DOHH2 (cell line): Measurements from ENCODE around the gene FAM193A.

Experiments
- H3F3A ChIP-seq: fragments of 200-600 bp; sonication (generic), shearing (Covaris generic); 2 replicates; pipeline ENCODE4 v1.6.0; 2016; ENCODE audit warnings: antibody characterized with exemption, mild to moderate bottlenecking; ENCODE audit not compliant: control insufficient read depth, insufficient read depth
- H3K27ac ChIP-seq: fragments of 200-600 bp; sonication (generic); 2 replicates; pipeline ENCODE4 v1.5.1; 2014; ENCODE audit warnings: low read depth, mild to moderate bottlenecking, low read length, moderate library complexity
- H3K27me3 ChIP-seq: fragments of 200-600 bp; sonication (generic); 2 replicates; pipeline ENCODE4 v1.6.1; 2014; ENCODE audit warnings: mild to moderate bottlenecking, low read length, mixed read lengths; ENCODE audit not compliant: control insufficient read depth
- H3K36me3 ChIP-seq: fragments of 200-600 bp; sonication (generic); 2 replicates; pipeline ENCODE4 v1.6.1; 2014; ENCODE audit warnings: mild to moderate bottlenecking, low read length, moderate library complexity, mixed read lengths; ENCODE audit not compliant: control insufficient read depth
- H3K4me1 ChIP-seq: fragments of 200-600 bp; sonication (generic); 2 replicates; pipeline ENCODE4 v1.6.1; 2014; ENCODE audit warnings: mild to moderate bottlenecking, low read length, mixed read lengths; ENCODE audit not compliant: control insufficient read depth
- H3K4me2 ChIP-seq: fragments of 200-600 bp; sonication (generic); 2 replicates; pipeline ENCODE4 v1.6.0; 2014; ENCODE audit warnings: mild to moderate bottlenecking, low read length, moderate library complexity
- H3K4me3 ChIP-seq: fragments of 200-600 bp; sonication (generic); 2 replicates; pipeline ENCODE4 v1.5.1; 2014; ENCODE audit warnings: mild to moderate bottlenecking, low read length, mixed read lengths
- H3K79me2 ChIP-seq: fragments of 200-600 bp; sonication (generic); 2 replicates; pipeline ENCODE4 v1.6.1; 2014; ENCODE audit warnings: mild to moderate bottlenecking, low read length, mixed read lengths; ENCODE audit not compliant: control insufficient read depth
- H3K9me2 ChIP-seq: fragments of 200-600 bp; sonication (generic); replicated peaks from 2 replicates; pipeline ENCODE4 v1.6.1; 2014; ENCODE audit warnings: mild to moderate bottlenecking, low read length, mixed read lengths; ENCODE audit not compliant: control insufficient read depth
- H3K9me3 ChIP-seq: fragments of 200-600 bp; sonication (generic); 2 replicates; pipeline ENCODE4 v1.6.1; 2014; ENCODE audit warnings: antibody characterized with exemption, low read length, mixed read lengths; ENCODE audit not compliant: control insufficient read depth, insufficient read depth
- H4K20me1 ChIP-seq: fragments of 200-600 bp; sonication (generic); 2 replicates; pipeline ENCODE4 v1.6.0; 2014; ENCODE audit warnings: low read depth, mild to moderate bottlenecking, antibody characterized with exemption, low read length, moderate library complexity; ENCODE audit not compliant: control insufficient read depth, insufficient read depth
- CTCF ChIP-seq: fragments of 200-600 bp; sonication (generic); IDR thresholded peaks from one replicate; pipeline ENCODE4 v1.5.1; 2014; ENCODE audit warnings: antibody characterized with exemption, mild to moderate bottlenecking, low read depth, low read length; ENCODE audit not compliant: poor library complexity, severe bottlenecking
- EZH2phosphoT487 ChIP-seq: fragments of 200-600 bp; sonication (generic); IDR thresholded peaks from 2 replicates; pipeline ENCODE4 v1.6.1; 2017; ENCODE audit warnings: borderline replicate concordance, mild to moderate bottlenecking, antibody characterized with exemption, low read length, moderate library complexity, mixed read lengths

FAM193A gene

GRCh38 chr4:2599304-2599654 lies 62.8 kb downstream of the FAM193A start:
- H3K4me3 ChIP-seq, result no peak overlapping the region
- no peaks in the 10 kb centered on the region for H3K27me3 ChIP-seq
- H3F3A ChIP-seq, result peaks cover 3% of the 10 kb centered on the region; the same call in 1 of the 2 replicates
- H3K9me2 ChIP-seq, result no peaks in the 10 kb centered on the region
- no peaks in the 10 kb centered on the region for H3K9me3 ChIP-seq
- peaks cover 47% of the 10 kb centered on the region for H3K4me1 ChIP-seq
- no peak overlapping the region for H3K27ac ChIP-seq
- peak overlapping the region; percentile 53 for H3K4me2 ChIP-seq
- H3K79me2 ChIP-seq, result peaks cover 86% of the 10 kb centered on the region
- H4K20me1 ChIP-seq, result peaks cover 25% of the 10 kb centered on the region; the same call in 1 of the 2 replicates
- TF ChIP-seq EZH2phosphoT487 (no peak), CTCF (no peak)
- H3K36me3 ChIP-seq, result peaks cover 38% of the 10 kb centered on the region

- peaks cover 25% of the 10 kb centered on the region; the same call in 1 of the 2 replicates for H4K20me1 ChIP-seq
- peaks cover 3% of the 10 kb centered on the region; the same call in 1 of the 2 replicates for H3F3A ChIP-seq
- peaks cover 88% of the 10 kb centered on the region for H3K79me2 ChIP-seq
- H3K4me1 ChIP-seq, result peaks cover 60% of the 10 kb centered on the region
- H3K9me2 ChIP-seq, result no peaks in the 10 kb centered on the region
- H3K4me2 ChIP-seq, result peak overlapping the region; percentile 52
- H3K4me3 ChIP-seq, result peak overlapping the region; percentile 28
- no peak for TF ChIP-seq EZH2phosphoT487
- no peak for TF ChIP-seq CTCF
- H3K9me3 ChIP-seq, result no peaks in the 10 kb centered on the region
- H3K27me3 ChIP-seq, result no peaks in the 10 kb centered on the region
- H3K27ac ChIP-seq, result 0 out of 2 replicates have a peak overlapping the region, but pooled peaks have one; percentile 6
- H3K36me3 ChIP-seq, result peaks cover 40% of the 10 kb centered on the region
Observed at GRCh38 chr4:2600878-2601277, 64.4 kb downstream of the FAM193A start.

DNA sequence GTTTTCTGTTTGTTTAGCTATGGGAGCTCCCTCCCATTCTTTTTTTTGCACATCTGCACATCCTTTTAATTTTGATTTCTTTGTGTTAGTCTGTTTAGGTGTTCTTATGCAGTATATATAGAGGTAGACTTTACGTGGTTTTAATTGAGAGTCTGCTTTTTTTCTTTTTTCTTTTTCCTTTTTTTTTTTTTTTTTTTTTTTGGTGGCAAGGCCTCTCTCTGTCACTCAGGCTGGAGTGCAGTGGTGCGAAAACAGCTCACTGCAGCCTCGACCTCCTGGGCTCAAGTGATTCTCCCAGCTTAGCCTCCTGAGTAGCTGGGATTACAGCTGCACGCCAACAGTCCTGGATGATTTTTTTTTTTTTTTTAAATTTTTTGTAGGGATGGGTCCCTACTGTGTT lies 68.2 kb downstream of the FAM193A start:
- Histone ChIP-seq H3K9me2 (no peaks in the 10 kb centered on the region), H3K4me2 (peak overlapping the region; percentile 30; the same call in 1 of the 2 replicates), H3K9me3 (no peaks in the 10 kb centered on the region), H4K20me1 (peaks cover 7% of the 10 kb centered on the region; the same call in 1 of the 2 replicates), H3K4me1 (peaks cover 33% of the 10 kb centered on the region), H3K27ac (no peak overlapping the region), H3K27me3 (no peaks in the 10 kb centered on the region), H3K36me3 (peaks cover 17% of the 10 kb centered on the region), H3K4me3 (no peak overlapping the region), H3F3A (no peaks in the 10 kb centered on the region; the same call in 1 of the 2 replicates), H3K79me2 (peaks cover 89% of the 10 kb centered on the region)
- TF ChIP-seq EZH2phosphoT487 (no peak), CTCF (no peak)
